Keratinocyte (primary cell): ENCODE results near the gene TYRP1. TPM values are rescaled to one million over a fixed set of nuclear protein-coding genes. Genes with fewer than 3 reads are reported as not detected.

Source experiments
- DNase-seq: peaks from one replicate; pipeline ENCODE4 v3.0.0-alpha.2; 2011; ENCODE audit warnings: low read depth, missing footprints, low spot score
- FAIRE-seq: peaks from 2 replicates; lab custom pipeline; 2011; peaks lifted over from hg19 to GRCh38; lab: Jason Lieb, UNC
- H2AFZ ChIP-seq: 2 replicates; pipeline ENCODE4 v1.6.0; 2012; ENCODE audit warnings: low read length, control low read depth, inconsistent platforms; ENCODE audit not compliant: control insufficient read depth
- H3K27ac ChIP-seq: 2 replicates; pipeline ENCODE4 v1.5.1; 2011; ENCODE audit warnings: low read length; ENCODE audit not compliant: control insufficient read depth, insufficient read depth
- H3K27me3 ChIP-seq: 3 replicates; pipeline ENCODE4 v1.6.0; 2011; ENCODE audit warnings: low read length; ENCODE audit not compliant: control insufficient read depth, insufficient read depth; ENCODE audit errors: extremely low read depth
- H3K36me3 ChIP-seq, 2 experiments: 2 replicates in 1 of 2; 3 replicates in 1 of 2; pipeline ENCODE4 v1.5.1; 2011; ENCODE audit warnings: low read length in 2 of 2, mild to moderate bottlenecking in 1 of 2; ENCODE audit not compliant: control insufficient read depth in 2 of 2, insufficient read depth in 2 of 2; ENCODE audit errors: extremely low read depth in 1 of 2
- H3K4me1 ChIP-seq: 3 replicates; pipeline ENCODE4 v1.5.1; 2011; ENCODE audit warnings: low read length; ENCODE audit not compliant: control insufficient read depth, insufficient read depth; ENCODE audit errors: extremely low read depth
- H3K4me2 ChIP-seq: 3 replicates; pipeline ENCODE4 v1.6.0; 2011; ENCODE audit warnings: low read depth, low read length; ENCODE audit not compliant: control insufficient read depth, insufficient read depth; ENCODE audit errors: extremely low read depth
- H3K4me3 ChIP-seq, 3 experiments: fragments of 200-600 bp in 1 of 3; sonication (generic) in 1 of 3; 2 replicates in 2 of 3; 3 replicates in 1 of 3; pipeline ENCODE4 v1.5.1; 2011 to 2016; ENCODE audit warnings: low read length in 3 of 3, mild to moderate bottlenecking in 3 of 3, control low read depth in 2 of 3, inconsistent platforms in 1 of 3, low read depth in 1 of 3, mixed read lengths in 1 of 3, mixed run types in 1 of 3, moderate library complexity in 1 of 3; ENCODE audit not compliant: control insufficient read depth in 2 of 3, insufficient read depth in 2 of 3; ENCODE audit errors: extremely low read depth in 1 of 3
- H3K79me2 ChIP-seq: 2 replicates; pipeline ENCODE4 v1.6.0; 2012; ENCODE audit warnings: low read length; ENCODE audit not compliant: control insufficient read depth, insufficient read depth
- H3K9ac ChIP-seq: 3 replicates; pipeline ENCODE4 v1.6.0; 2011; ENCODE audit warnings: low read length; ENCODE audit not compliant: control insufficient read depth, insufficient read depth; ENCODE audit errors: extremely low read depth
- H3K9me1 ChIP-seq: 3 replicates; pipeline ENCODE4 v1.6.0; 2011; ENCODE audit warnings: low read length; ENCODE audit not compliant: control insufficient read depth, insufficient read depth; ENCODE audit errors: extremely low read depth
- H3K9me3 ChIP-seq: 2 replicates; pipeline ENCODE4 v1.5.1; 2012; ENCODE audit warnings: low read depth, low read length; ENCODE audit not compliant: control insufficient read depth
- H4K20me1 ChIP-seq: 3 replicates; pipeline ENCODE4 v1.6.0; 2011; ENCODE audit warnings: low read length; ENCODE audit not compliant: control insufficient read depth, insufficient read depth; ENCODE audit errors: extremely low read depth
- EZH2 ChIP-seq: IDR thresholded peaks from one replicate; pipeline ENCODE4 v1.6.1; 2012; ENCODE audit warnings: inconsistent platforms, mild to moderate bottlenecking, low read length, moderate library complexity
- dilution Hi-C: fragments of 300-500 bp; cut with MboI; formaldehyde crosslinking; loops from one replicate; pipeline ENCODE4 v1.7.0; 2020; ENCODE audit warnings: low sequenced_read_pairs; ENCODE audit not compliant: extremely low pct_ligation_motif_present
- polyA plus RNA-seq, 5 experiments: library from polyadenylated mRNA; depleted of rRNA in 3 of 5; stranded (reverse) in 3 of 5; stranded (forward) in 1 of 5; unstranded in 1 of 5; fragments of >200 nt; gene quantifications; 1 replicate in 1 of 5; 2 replicates in 3 of 5; 3 replicates in 1 of 5; pipeline versions ENCODE4 v1.2.1 to v1.2.3, GENCODE V29; 2011 to 2012; ENCODE audit warnings: missing spikeins in 2 of 5, low read depth in 1 of 5, low replicate concordance in 1 of 5
- TF ChIP-seq, protein P1 (sequence below), 3 experiments: IDR thresholded peaks in 1 of 3; conservative IDR thresholded peaks in 1 of 3; optimal IDR thresholded peaks in 1 of 3; 2 replicates in 2 of 3; 3 replicates in 1 of 3; pipeline versions ENCODE3 to v1.5.1; 2011; ENCODE audit warnings: low read length in 3 of 3, mild to moderate bottlenecking in 3 of 3, moderate library complexity in 2 of 3, control low read depth in 1 of 3, inconsistent platforms in 1 of 3; ENCODE audit not compliant: insufficient read depth in 2 of 3; ENCODE audit errors: extremely low read depth in 1 of 3

The TYRP1 gene
- polyA plus RNA-seq, 1 donor (not counting 4 experiments of a cell fraction or from before 2014, with no cell fraction given) = 0.50 TPM

DNA sequence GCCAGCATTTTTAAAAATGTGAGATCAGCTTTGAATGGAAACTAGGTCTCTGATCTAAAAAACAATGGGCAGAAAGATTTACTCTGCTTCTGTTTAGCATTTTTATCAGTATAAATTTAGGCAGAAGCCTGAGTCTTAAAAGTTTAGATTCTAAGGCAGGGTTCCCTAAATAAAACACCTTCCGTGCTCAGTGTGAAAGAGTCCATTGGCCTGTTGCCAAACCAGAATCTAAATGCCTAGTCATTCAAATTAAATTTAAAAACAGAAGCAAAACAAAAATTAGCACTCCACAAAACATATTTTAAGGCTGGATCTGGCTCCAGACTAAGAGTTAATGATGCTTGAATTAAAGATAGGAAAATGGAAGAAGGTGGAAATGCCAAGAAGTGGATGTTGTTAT is 4.5 kb downstream of the TYRP1 start:
- no peak for DNase-seq
- Histone ChIP-seq H4K20me1 (no peaks in the 10 kb centered on the region), H3K36me3 (no peaks in the 10 kb centered on the region), H3K9me1 (no peaks in the 10 kb centered on the region), H3K27ac (no peak overlapping the region), H3K9me3 (no peaks in the 10 kb centered on the region), H2AFZ (no peak overlapping the region), H3K9ac (no peak overlapping the region), H3K79me2 (no peaks in the 10 kb centered on the region), H3K4me2 (no peak overlapping the region), H3K4me1 (no peaks in the 10 kb centered on the region), H3K27me3 (no peaks in the 10 kb centered on the region), H3K4me3 (no peak overlapping the region)
- FAIRE-seq = no peak
- dilution Hi-C loops = no loop called here
- TF ChIP-seq EZH2 = no peak
- TF ChIP-seq, protein P1, sequence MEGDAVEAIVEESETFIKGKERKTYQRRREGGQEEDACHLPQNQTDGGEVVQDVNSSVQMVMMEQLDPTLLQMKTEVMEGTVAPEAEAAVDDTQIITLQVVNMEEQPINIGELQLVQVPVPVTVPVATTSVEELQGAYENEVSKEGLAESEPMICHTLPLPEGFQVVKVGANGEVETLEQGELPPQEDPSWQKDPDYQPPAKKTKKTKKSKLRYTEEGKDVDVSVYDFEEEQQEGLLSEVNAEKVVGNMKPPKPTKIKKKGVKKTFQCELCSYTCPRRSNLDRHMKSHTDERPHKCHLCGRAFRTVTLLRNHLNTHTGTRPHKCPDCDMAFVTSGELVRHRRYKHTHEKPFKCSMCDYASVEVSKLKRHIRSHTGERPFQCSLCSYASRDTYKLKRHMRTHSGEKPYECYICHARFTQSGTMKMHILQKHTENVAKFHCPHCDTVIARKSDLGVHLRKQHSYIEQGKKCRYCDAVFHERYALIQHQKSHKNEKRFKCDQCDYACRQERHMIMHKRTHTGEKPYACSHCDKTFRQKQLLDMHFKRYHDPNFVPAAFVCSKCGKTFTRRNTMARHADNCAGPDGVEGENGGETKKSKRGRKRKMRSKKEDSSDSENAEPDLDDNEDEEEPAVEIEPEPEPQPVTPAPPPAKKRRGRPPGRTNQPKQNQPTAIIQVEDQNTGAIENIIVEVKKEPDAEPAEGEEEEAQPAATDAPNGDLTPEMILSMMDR (optimal IDR thresholded peaks at IDR 0.05 in 1 of 3, IDR thresholded peaks at IDR 0.05 in 1 of 3, conservative IDR thresholded peaks at IDR 0.05 in 1 of 3; ENCODE audit: extremely low read depth in 1 of 3, insufficient read depth in 2 of 3, low read length in 3 of 3) = no peak

DNA sequence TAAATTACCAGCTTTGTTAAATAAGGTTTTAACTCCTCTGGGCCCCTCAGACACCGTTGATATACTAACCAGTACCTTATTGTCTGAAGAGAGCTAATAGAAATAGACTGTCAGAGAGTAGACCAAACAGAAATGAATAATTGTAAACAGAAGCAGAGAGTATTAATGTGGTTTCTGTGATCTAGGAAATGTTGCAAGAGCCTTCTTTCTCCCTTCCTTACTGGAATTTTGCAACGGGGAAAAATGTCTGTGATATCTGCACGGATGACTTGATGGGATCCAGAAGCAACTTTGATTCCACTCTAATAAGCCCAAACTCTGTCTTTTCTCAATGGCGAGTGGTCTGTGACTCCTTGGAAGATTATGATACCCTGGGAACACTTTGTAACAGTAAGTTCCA is 5.1 kb downstream of the TYRP1 start:
- FAIRE-seq = no peak
- H2AFZ ChIP-seq = no peak overlapping the region
- no peaks in the 10 kb centered on the region for H3K9me3 ChIP-seq
- H3K4me1 ChIP-seq = no peaks in the 10 kb centered on the region
- no peaks in the 10 kb centered on the region for H3K27me3 ChIP-seq
- dilution Hi-C loops = no loop called here
- no peak for DNase-seq
- no peaks in the 10 kb centered on the region for H3K9me1 ChIP-seq
- no peak overlapping the region for H3K4me2 ChIP-seq
- TF ChIP-seq, protein P1 (optimal IDR thresholded peaks at IDR 0.05 in 1 of 3, IDR thresholded peaks at IDR 0.05 in 1 of 3, conservative IDR thresholded peaks at IDR 0.05 in 1 of 3; ENCODE audit: extremely low read depth in 1 of 3, insufficient read depth in 2 of 3, low read length in 3 of 3) = no peak
- TF ChIP-seq EZH2 = no peak
- H3K36me3 ChIP-seq = no peaks in the 10 kb centered on the region
- H4K20me1 ChIP-seq = no peaks in the 10 kb centered on the region
- no peak overlapping the region for H3K4me3 ChIP-seq
- H3K27ac ChIP-seq = no peak overlapping the region
- no peaks in the 10 kb centered on the region for H3K79me2 ChIP-seq
- no peak overlapping the region for H3K9ac ChIP-seq
